ENCODE measurements around the gene SFSWAP.

- TF ChIP-seq, protein P1, sequence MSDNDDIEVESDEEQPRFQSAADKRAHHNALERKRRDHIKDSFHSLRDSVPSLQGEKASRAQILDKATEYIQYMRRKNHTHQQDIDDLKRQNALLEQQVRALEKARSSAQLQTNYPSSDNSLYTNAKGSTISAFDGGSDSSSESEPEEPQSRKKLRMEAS (IDR thresholded peaks at IDR 0.05): no peak
- TF ChIP-seq CREB1 (IDR thresholded peaks at IDR 0.05; ENCODE audit: low read depth): no peak
- TF ChIP-seq EP300 (IDR thresholded peaks at IDR 0.05; ENCODE audit: borderline replicate concordance): no peak
- TF ChIP-seq EGR1 (IDR thresholded peaks at IDR 0.05): no peak
- no peak for TF ChIP-seq TEAD4 (IDR thresholded peaks at IDR 0.05)
- no peak for TF ChIP-seq TAF1 (IDR thresholded peaks at IDR 0.05; ENCODE audit: low read depth)
- no peak for TF ChIP-seq CEBPB (IDR thresholded peaks at IDR 0.05)
Observed at GRCh38 chr12:131776237-131776889, 65.5 kb downstream of the SFSWAP start.

Data from Ishikawa (cell line).